Vagina (tissue), 2 donors: ENCODE results near the gene NPIPA3.

Experiments used
- POLR2A ChIP-seq, 2 donors: fragments of 450-650 bp; IDR thresholded peaks; one replicate each; pipeline ENCODE4 v1.6.1; 2017; ENCODE audit warnings: antibody characterized with exemption in 2 of 2, mild to moderate bottlenecking in 2 of 2, moderate library complexity in 2 of 2
- TF ChIP-seq, protein P1 (sequence below), 3 experiments: fragments of 450-650 bp in 2 of 3; fragments of 200-600 bp in 1 of 3; sonication (generic) in 1 of 3; IDR thresholded peaks; one replicate each; pipeline ENCODE4 v1.5.1; 2017 to 2019; ENCODE audit warnings: antibody characterized with exemption in 3 of 3, mild to moderate bottlenecking in 2 of 3, moderate library complexity in 2 of 3

DNA sequence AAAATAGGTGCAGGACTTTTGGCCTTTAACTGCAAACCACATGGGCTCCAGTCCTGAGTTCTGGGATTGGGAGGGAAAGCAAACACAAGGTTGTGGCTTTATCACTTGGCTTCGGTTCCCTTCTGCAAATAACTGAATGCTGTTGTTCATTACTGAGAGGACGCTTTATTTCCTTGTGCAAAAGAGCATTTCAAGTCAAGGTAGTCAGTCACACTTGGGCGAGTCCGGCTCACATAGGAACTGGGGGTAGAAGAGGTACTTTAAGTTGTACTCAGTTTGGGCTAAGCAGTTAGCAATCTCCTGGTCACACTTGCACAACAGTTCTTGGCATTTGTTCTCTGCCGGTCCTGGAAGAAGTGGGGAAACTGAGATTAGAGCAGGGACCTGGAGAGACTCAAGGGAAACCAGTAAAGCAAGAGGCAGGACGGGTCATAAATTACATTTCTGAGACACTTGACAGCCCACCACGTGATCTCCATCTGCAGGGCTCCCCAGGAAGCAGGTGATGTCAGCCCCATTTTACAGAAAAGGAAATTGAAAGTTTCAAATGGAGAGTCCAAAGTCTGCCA, 30.7 kb upstream of the NPIPA3 start:
- TF ChIP-seq, protein P1, sequence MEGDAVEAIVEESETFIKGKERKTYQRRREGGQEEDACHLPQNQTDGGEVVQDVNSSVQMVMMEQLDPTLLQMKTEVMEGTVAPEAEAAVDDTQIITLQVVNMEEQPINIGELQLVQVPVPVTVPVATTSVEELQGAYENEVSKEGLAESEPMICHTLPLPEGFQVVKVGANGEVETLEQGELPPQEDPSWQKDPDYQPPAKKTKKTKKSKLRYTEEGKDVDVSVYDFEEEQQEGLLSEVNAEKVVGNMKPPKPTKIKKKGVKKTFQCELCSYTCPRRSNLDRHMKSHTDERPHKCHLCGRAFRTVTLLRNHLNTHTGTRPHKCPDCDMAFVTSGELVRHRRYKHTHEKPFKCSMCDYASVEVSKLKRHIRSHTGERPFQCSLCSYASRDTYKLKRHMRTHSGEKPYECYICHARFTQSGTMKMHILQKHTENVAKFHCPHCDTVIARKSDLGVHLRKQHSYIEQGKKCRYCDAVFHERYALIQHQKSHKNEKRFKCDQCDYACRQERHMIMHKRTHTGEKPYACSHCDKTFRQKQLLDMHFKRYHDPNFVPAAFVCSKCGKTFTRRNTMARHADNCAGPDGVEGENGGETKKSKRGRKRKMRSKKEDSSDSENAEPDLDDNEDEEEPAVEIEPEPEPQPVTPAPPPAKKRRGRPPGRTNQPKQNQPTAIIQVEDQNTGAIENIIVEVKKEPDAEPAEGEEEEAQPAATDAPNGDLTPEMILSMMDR (IDR thresholded peaks at IDR 0.05), result no peak
- TF ChIP-seq POLR2A (IDR thresholded peaks at IDR 0.05), result no peak
